ENCODE data around the gene DBX2.
"Not testable (repeated sequence)": the region's sequence is repeated elsewhere in the genome, so short reads cannot be mapped to it uniquely, and the experiment has no call there.

DBX2 gene

GRCh38 chr12:45050751-45051571, at the start of gene DBX2:
Gene DBX2 (minus strand): TSS chr12:45051099. CDS start chr12:45050927, 172 bp downstream.
- TF ChIP-seq, protein P1, sequence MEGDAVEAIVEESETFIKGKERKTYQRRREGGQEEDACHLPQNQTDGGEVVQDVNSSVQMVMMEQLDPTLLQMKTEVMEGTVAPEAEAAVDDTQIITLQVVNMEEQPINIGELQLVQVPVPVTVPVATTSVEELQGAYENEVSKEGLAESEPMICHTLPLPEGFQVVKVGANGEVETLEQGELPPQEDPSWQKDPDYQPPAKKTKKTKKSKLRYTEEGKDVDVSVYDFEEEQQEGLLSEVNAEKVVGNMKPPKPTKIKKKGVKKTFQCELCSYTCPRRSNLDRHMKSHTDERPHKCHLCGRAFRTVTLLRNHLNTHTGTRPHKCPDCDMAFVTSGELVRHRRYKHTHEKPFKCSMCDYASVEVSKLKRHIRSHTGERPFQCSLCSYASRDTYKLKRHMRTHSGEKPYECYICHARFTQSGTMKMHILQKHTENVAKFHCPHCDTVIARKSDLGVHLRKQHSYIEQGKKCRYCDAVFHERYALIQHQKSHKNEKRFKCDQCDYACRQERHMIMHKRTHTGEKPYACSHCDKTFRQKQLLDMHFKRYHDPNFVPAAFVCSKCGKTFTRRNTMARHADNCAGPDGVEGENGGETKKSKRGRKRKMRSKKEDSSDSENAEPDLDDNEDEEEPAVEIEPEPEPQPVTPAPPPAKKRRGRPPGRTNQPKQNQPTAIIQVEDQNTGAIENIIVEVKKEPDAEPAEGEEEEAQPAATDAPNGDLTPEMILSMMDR (IDR thresholded peaks at IDR 0.05; ENCODE audit: borderline replicate concordance, insufficient read depth, low read depth, low read length) = no peak
- no peak within 1 kb of the TSS for H3K4me3 ChIP-seq (ENCODE audit: low read depth, low read length)

GRCh38 chr12:45098766-45099165, 47.9 kb upstream of the DBX2 start:
- H3K4me3 ChIP-seq (ENCODE audit: low read depth, low read length) = no peak overlapping the region
- TF ChIP-seq, protein P1 (IDR thresholded peaks at IDR 0.05; ENCODE audit: borderline replicate concordance, insufficient read depth, low read depth, low read length) = no peak

DNA sequence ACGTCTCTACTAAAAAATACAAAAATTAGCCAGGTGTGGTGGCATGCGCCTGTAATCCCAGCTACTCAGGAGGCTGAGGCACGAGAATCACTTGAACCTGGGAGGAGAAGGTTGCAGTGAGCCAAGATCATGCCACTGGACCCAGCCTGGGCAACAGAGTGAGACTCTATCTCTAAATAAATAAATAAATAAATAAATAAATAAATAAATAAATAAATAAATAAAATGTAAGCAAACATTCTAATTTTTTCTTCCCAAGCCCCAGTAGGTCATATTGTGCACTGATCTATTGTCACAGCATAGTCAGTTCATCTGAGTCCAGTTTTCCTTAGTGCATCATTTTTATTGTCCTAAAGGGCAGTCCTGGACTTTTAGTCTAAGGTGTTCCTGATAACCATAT, 44.5 kb upstream of the DBX2 start:
- not testable (repeated sequence) for H3K4me3 ChIP-seq (ENCODE audit: low read depth, low read length)

DNA sequence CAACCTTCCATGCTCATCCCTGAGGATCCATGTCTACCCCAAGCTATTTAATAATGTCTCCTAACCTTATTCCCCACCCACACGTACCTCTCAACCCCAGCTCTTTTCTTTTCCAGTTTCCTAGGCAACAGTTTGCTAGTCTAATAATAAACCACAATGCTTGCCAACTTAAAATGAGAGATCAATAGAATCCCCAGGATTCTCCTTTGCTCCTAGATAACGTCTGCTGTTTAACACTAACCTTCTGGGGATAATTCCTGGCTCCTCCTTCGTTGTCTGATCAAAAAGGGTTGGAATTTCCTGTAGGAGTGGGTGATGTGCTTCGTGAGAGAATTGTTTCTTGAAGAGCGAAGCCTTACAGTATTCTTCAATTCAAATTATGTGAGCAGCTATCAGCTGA, 42.2 kb upstream of the DBX2 start:
- TF ChIP-seq, protein P1 (IDR thresholded peaks at IDR 0.05; ENCODE audit: borderline replicate concordance, insufficient read depth, low read depth, low read length) = no peak
- no peak overlapping the region for H3K4me3 ChIP-seq (ENCODE audit: low read depth, low read length)

DNA sequence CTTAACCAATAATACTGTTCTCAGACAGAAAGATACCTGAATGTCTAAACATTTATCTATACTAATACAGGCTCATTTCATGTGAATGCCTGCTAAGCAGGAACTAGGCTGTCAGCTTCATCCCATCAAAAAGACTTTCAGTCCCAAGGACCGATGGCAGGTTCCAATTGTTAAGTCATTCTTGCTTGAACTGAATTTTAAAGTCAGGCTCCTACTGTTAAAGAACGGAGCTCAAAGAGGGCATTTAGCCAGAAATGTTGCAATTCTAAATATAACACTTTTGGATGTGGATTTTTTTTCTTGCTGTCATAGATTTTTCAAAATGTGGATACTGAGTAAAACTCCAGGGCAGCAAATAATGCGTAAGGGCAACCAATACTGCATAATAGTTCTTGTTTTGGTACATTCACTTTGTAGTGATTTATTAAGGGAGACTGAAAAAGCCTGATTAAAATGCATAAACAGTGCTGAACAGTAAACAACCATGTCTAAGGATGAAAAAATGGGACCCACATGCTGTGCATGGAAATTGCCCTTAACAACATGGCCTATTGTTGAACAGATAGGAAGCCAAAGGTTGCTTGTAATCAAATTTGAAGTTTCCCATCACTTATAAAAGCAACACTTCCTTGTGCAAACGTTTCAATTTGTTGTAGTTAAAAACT, 38.6 kb upstream of the DBX2 start:
- TF ChIP-seq, protein P1 (IDR thresholded peaks at IDR 0.05; ENCODE audit: borderline replicate concordance, insufficient read depth, low read depth, low read length) = no peak
- H3K4me3 ChIP-seq (ENCODE audit: low read depth, low read length) = no peak overlapping the region

GRCh38 chr12:45088608-45089007, 37.7 kb upstream of the DBX2 start:
- no peak overlapping the region for H3K4me3 ChIP-seq (ENCODE audit: low read depth, low read length)
- TF ChIP-seq, protein P1 (IDR thresholded peaks at IDR 0.05; ENCODE audit: borderline replicate concordance, insufficient read depth, low read depth, low read length) = no peak

GRCh38 chr12:45084248-45084647, 33.3 kb upstream of the DBX2 start:
- H3K4me3 ChIP-seq (ENCODE audit: low read depth, low read length) = not testable (repeated sequence)

- H3K4me3 ChIP-seq (ENCODE audit: low read depth, low read length) = no peak overlapping the region
- TF ChIP-seq, protein P1 (IDR thresholded peaks at IDR 0.05; ENCODE audit: borderline replicate concordance, insufficient read depth, low read depth, low read length) = no peak
These were observed 26.4 kb upstream of the DBX2 start for GRCh38 chr12:45077251-45077650.
